ENCODE data around the gene MAP3K1. TPM values are rescaled to one million over a fixed set of nuclear protein-coding genes. Genes with fewer than 3 reads are reported as not detected.

Gene MAP3K1
- total RNA-seq, 1 donor from 2014 or later, result 28.7 TPM

GRCh38 chr5:56783261-56783660 lies 32.1 kb upstream of the MAP3K1 start:
- intact Hi-C loops (cut with DNase I), result no loop called here
- H3K27ac ChIP-seq, result no peak overlapping the region
- no peak for TF ChIP-seq CTCF (IDR thresholded peaks at IDR 0.05)
- no peaks in the 10 kb centered on the region for H3K27me3 ChIP-seq (ENCODE audit: low read depth)
- H3K9me3 ChIP-seq, result no peaks in the 10 kb centered on the region
- H3K36me3 ChIP-seq, result no peaks in the 10 kb centered on the region
- DNase-seq (no peak), ATAC-seq (no peak)
- H3K4me1 ChIP-seq, result no peaks in the 10 kb centered on the region
- no peak overlapping the region for H3K4me3 ChIP-seq

DNA sequence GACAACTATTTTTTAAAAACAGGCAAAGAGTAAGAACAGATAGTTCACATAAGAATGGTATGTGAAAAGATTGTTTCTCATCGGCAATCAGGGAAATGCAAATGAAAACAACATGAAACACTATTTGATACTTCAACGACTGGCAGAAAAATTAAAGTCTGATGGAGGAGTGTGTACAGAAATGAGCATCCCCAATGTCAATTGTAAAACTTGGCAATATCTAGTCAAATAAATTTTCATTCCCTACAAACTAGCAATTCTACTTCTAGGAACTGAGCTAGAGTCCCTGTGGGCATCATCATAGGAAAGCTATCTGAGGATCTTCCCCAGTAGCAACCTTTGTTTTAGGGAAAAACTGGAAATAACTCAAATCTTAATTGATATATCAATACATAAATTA lies 29.0 kb upstream of the MAP3K1 start:
- DNase-seq, result no peak
- ATAC-seq, result no peak
- H3K27ac ChIP-seq, result no peak overlapping the region
- no peaks in the 10 kb centered on the region for H3K4me1 ChIP-seq
- intact Hi-C loops (cut with DNase I), result no loop called here
- no peaks in the 10 kb centered on the region for H3K9me3 ChIP-seq
- TF ChIP-seq CTCF (IDR thresholded peaks at IDR 0.05), result no peak
- H3K36me3 ChIP-seq, result no peaks in the 10 kb centered on the region
- H3K4me3 ChIP-seq, result no peak overlapping the region
- H3K27me3 ChIP-seq (ENCODE audit: low read depth), result no peaks in the 10 kb centered on the region

GRCh38 chr5:56791396-56791795 lies 24.0 kb upstream of the MAP3K1 start:
- Histone ChIP-seq H3K9me3 (no peaks in the 10 kb centered on the region), H3K4me3 (no peak overlapping the region), H3K4me1 (no peaks in the 10 kb centered on the region), H3K36me3 (no peaks in the 10 kb centered on the region), H3K27ac (no peak overlapping the region), H3K27me3 (ENCODE audit: low read depth) (no peaks in the 10 kb centered on the region)
- intact Hi-C loops (cut with DNase I), result no loop called here
- TF ChIP-seq CTCF (IDR thresholded peaks at IDR 0.05), result no peak
- DNase-seq (no peak), ATAC-seq (no peak)

DNA sequence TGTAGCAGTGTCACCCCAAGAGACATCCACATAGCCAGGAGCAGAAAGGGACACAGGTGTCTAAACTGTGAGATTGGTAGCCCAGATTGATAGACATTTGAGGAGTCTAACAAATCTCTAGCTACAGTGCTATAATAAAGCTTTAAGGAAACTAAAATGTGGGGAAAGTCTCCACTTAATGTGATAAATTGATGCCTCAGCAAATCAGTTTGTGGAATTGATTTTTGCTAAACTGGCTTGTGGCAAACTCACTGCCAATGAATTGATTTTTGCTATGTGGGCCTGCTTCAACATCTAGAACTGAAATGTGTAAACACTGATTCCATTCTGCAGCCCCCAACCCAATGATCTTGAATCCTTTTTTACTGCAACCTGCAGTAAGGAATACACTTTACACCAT lies 16.8 kb upstream of the MAP3K1 start:
- ATAC-seq (no peak), DNase-seq (no peak)
- Histone ChIP-seq H3K36me3 (no peaks in the 10 kb centered on the region), H3K9me3 (no peaks in the 10 kb centered on the region), H3K4me3 (no peak overlapping the region), H3K27ac (no peak overlapping the region), H3K27me3 (ENCODE audit: low read depth) (no peaks in the 10 kb centered on the region), H3K4me1 (no peaks in the 10 kb centered on the region)
- intact Hi-C loops (cut with DNase I), result no loop called here
- no peak for TF ChIP-seq CTCF (IDR thresholded peaks at IDR 0.05)

DNA sequence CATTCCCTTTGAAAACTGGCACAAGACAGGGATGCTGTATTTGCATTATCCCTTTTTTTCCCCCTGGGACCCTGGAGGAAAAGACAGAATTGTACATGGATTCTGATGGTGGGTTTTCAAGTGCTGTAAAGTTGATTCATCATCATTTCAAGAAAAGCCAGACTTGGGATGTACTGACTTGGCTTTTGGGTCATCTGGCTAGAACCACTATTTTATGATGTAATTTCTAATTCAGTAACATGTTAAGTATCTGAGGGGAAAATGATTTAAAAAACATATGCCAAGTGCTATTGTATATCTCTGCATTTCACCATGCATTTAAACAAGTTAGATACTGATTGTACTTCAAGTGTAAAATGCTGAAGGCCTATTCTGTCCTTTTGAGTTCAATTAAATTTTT lies 15.2 kb upstream of the MAP3K1 start:
- no peak overlapping the region for H3K4me3 ChIP-seq
- intact Hi-C loops (cut with DNase I), result no loop called here
- H3K36me3 ChIP-seq, result no peaks in the 10 kb centered on the region
- no peaks in the 10 kb centered on the region for H3K27me3 ChIP-seq (ENCODE audit: low read depth)
- ATAC-seq, result no peak
- H3K27ac ChIP-seq, result no peak overlapping the region
- no peak for DNase-seq
- no peaks in the 10 kb centered on the region for H3K4me1 ChIP-seq
- no peaks in the 10 kb centered on the region for H3K9me3 ChIP-seq
- TF ChIP-seq CTCF (IDR thresholded peaks at IDR 0.05), result no peak

DNA sequence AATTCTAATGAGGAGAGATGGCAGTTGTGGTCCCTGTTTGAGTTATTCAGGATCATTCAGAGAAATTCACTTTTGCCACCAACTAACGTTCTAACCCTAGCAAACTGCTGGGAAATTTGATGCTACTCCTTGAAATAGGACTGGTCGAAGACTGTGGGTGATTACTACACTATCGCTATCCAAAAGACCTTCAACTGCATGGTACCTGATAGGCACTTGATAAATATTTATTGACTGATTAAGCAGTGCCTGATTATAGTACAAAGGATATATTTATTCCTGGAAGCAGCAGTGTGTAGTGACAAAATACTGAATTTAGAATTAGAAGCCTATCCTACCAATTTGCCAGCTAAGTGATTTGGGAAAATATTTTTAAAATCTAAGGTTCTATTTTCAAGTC lies 14.1 kb upstream of the MAP3K1 start:
- Histone ChIP-seq H3K4me1 (no peaks in the 10 kb centered on the region), H3K4me3 (no peak overlapping the region), H3K27ac (no peak overlapping the region), H3K36me3 (no peaks in the 10 kb centered on the region), H3K9me3 (no peaks in the 10 kb centered on the region), H3K27me3 (ENCODE audit: low read depth) (no peaks in the 10 kb centered on the region)
- ATAC-seq (no peak), DNase-seq (no peak)
- intact Hi-C loops (cut with DNase I), result no loop called here
- no peak for TF ChIP-seq CTCF (IDR thresholded peaks at IDR 0.05)

All from lower lobe of right lung (tissue), 2 donors.